T-helper 9 cell (primary cell): ENCODE results near the gene BCL6.
A peak's percentile ranks its signal among the peaks of the same experiment; 100 is the strongest.

Experiments used
- DNase-seq: peaks from one replicate; pipeline ENCODE4 v3.0.0-alpha.2; 2020

The BCL6 gene

GRCh38 chr3:187759601-187760000 lies 14.3 kb upstream of the BCL6 start:
- DNase-seq, result no peak

GRCh38 chr3:187758318-187758955 lies 13.2 kb upstream of the BCL6 start:
- DNase-seq, result no peak

- DNase-seq, result no peak
Measured at GRCh38 chr3:187753516-187753915, 8.2 kb upstream of the BCL6 start.

GRCh38 chr3:187750513-187751123 lies 5.3 kb upstream of the BCL6 start:
- DNase-seq, result no peak

- no peak for DNase-seq
Measured at GRCh38 chr3:187750006-187750512, 4.8 kb upstream of the BCL6 start.

GRCh38 chr3:187748050-187748481 lies 2.8 kb upstream of the BCL6 start:
- DNase-seq, result peak; percentile 85

GRCh38 chr3:187747506-187747905 lies 2.2 kb upstream of the BCL6 start:
- no peak for DNase-seq

- no peak for DNase-seq
Measured at GRCh38 chr3:187746442-187747281, 1.4 kb upstream of the BCL6 start.

- no peak for DNase-seq
Measured at GRCh38 chr3:187746059-187746441, 782 bp upstream of the BCL6 start.

GRCh38 chr3:187744169-187745151 lies 808 bp downstream of the BCL6 start:
- no peak for DNase-seq

- DNase-seq, result no peak
Measured at GRCh38 chr3:187743195-187744141, 1.8 kb downstream of the BCL6 start.

- DNase-seq, result no peak
Measured at GRCh38 chr3:187742351-187743171, 2.7 kb downstream of the BCL6 start.

- peak; percentile 70 for DNase-seq
Measured at GRCh38 chr3:187741403-187742350, 3.6 kb downstream of the BCL6 start.

GRCh38 chr3:187740421-187741399 lies 4.6 kb downstream of the BCL6 start:
- peak; percentile 63 for DNase-seq

- DNase-seq, result peak; percentile 72
Measured at GRCh38 chr3:187739561-187740332, 5.5 kb downstream of the BCL6 start.

- no peak for DNase-seq
Measured at GRCh38 chr3:187739094-187739560, 6.1 kb downstream of the BCL6 start.
